Astrocyte of the cerebellum (primary cell): ENCODE measurements around the gene HOXB8.

Source experiments
- DNase-seq: peaks from one replicate; pipeline ENCODE4 v3.0.0-alpha.2; 2011; ENCODE audit warnings: low read depth
- H3K4me3 ChIP-seq: 2 replicates; pipeline ENCODE4 v1.5.1; 2011; ENCODE audit warnings: mild to moderate bottlenecking, low read depth, low read length, moderate library complexity
- CTCF ChIP-seq: IDR thresholded peaks from 2 replicates; pipeline ENCODE4 v1.5.1; 2012; ENCODE audit warnings: low read length, low read depth, moderate library complexity, mild to moderate bottlenecking; ENCODE audit errors: missing control alignments
- in situ Hi-C: cut with HindIII; loops from 2 replicates; pipeline ENCODE4 v1.10.0; 2017; ENCODE audit warnings: low sequenced_read_pairs

Gene HOXB8

GRCh38 chr17:48593840-48594537, 21.1 kb downstream of the HOXB8 start:
- in situ Hi-C loops: loop anchor here (5.0 kb wide), 1 partner anchor 247 kb away; no protein-coding TSS in a partner anchor
- peak overlapping the region; percentile 60 for H3K4me3 ChIP-seq
- peak; percentile 88 for DNase-seq

GRCh38 chr17:48593126-48593829, 21.8 kb downstream of the HOXB8 start, which contains the start of gene HOXB5:
HOXB5 (minus strand) TSS chr17:48593779; CDS start chr17:48593682, 97 bp downstream.
- TF ChIP-seq CTCF: no peak
- in situ Hi-C loops: loop anchor here (5.0 kb wide), 1 partner anchor 246 kb away; no protein-coding TSS in a partner anchor
- no peak for DNase-seq

More at GRCh38 chr17:48593840-48594537, 21.1 kb downstream of the HOXB8 start:
- TF ChIP-seq CTCF: peak; percentile 92

GRCh38 chr17:48592577-48592976, 22.5 kb downstream of the HOXB8 start:
- in situ Hi-C loops: loop anchor here (5.0 kb wide), 1 partner anchor 245 kb away; no protein-coding TSS in a partner anchor
- no peak for DNase-seq
- H3K4me3 ChIP-seq: peak overlapping the region; percentile 60
- TF ChIP-seq CTCF: no peak

More at GRCh38 chr17:48593126-48593829, 21.8 kb downstream of the HOXB8 start, which contains the start of gene HOXB5:
- H3K4me3 ChIP-seq: peak within 1 kb of the TSS; percentile 60

GRCh38 chr17:48592057-48592514, 23.0 kb downstream of the HOXB8 start:
- DNase-seq: no peak
- TF ChIP-seq CTCF: no peak
- in situ Hi-C loops: loop anchor here (5.0 kb wide), 1 partner anchor 245 kb away; no protein-coding TSS in a partner anchor
- H3K4me3 ChIP-seq: peak overlapping the region; percentile 60

- H3K4me3 ChIP-seq: peak overlapping the region; percentile 60
- in situ Hi-C loops: loop anchor here (5.0 kb wide), 1 partner anchor 244 kb away; no protein-coding TSS in a partner anchor
- no peak for TF ChIP-seq CTCF
- DNase-seq: no peak
Measured at GRCh38 chr17:48591255-48592056, 23.6 kb downstream of the HOXB8 start.
